HL-60 (cell line): ENCODE measurements around the gene CNMD.
"Not testable (repeated sequence)": the region's sequence is repeated elsewhere in the genome, so short reads cannot be mapped to it uniquely, and the experiment has no call there.

Experiments used
- DNase-seq, 2 experiments: peaks; one replicate each; pipeline ENCODE4 v3.0.0-alpha.2; 2010 to 2020; ENCODE audit warnings: low read depth in 1 of 2, low spot score in 1 of 2
- H3K27ac ChIP-seq: fragments of 250-450 bp; sonication (Bioruptor Pico); replicated peaks from 2 replicates; pipeline ENCODE4 v1.5.1; 2020; ENCODE audit warnings: mild to moderate bottlenecking, moderate library complexity
- H3K27me3 ChIP-seq: fragments of 250-450 bp; sonication (Bioruptor Pico); 2 replicates; pipeline ENCODE4 v1.5.1; 2021; ENCODE audit warnings: mild to moderate bottlenecking, moderate library complexity; ENCODE audit not compliant: insufficient read depth, poor library complexity, severe bottlenecking
- H3K4me3 ChIP-seq: replicated peaks from 2 replicates; pipeline ENCODE4 v1.5.1; 2011; ENCODE audit warnings: mild to moderate bottlenecking, control low read depth, low read length; ENCODE audit not compliant: insufficient read depth
- CTCF ChIP-seq: IDR thresholded peaks from one replicate; pipeline ENCODE4 v1.5.1; 2011; ENCODE audit warnings: low read length, control low read depth, inconsistent platforms; ENCODE audit not compliant: insufficient read depth
- GABPA ChIP-seq: IDR thresholded peaks from 2 replicates; pipeline ENCODE4 v1.6.1; 2012; ENCODE audit warnings: low read depth
- POLR2AphosphoS5 ChIP-seq: IDR thresholded peaks from 2 replicates; pipeline ENCODE4 v1.6.1; 2012; ENCODE audit warnings: low read depth
- REST ChIP-seq: IDR thresholded peaks from 2 replicates; pipeline ENCODE4 v1.6.1; 2012; ENCODE audit warnings: low read depth; ENCODE audit not compliant: insufficient replicate concordance
- SPI1 ChIP-seq: IDR thresholded peaks from 2 replicates; pipeline ENCODE4 v1.6.1; 2012; ENCODE audit warnings: low read depth, mild to moderate bottlenecking, borderline replicate concordance

Gene CNMD

GRCh38 chr13:52713894-52714293, 25.7 kb downstream of the CNMD start:
- DNase-seq = peak; percentile 18 to 75
- no peak for TF ChIP-seq CTCF
- peak; percentile 87 for TF ChIP-seq SPI1
- Histone ChIP-seq H3K27ac (no peak overlapping the region), H3K27me3 (no peaks in the 10 kb centered on the region), H3K4me3 (no peak overlapping the region)

GRCh38 chr13:52712385-52712784, 27.2 kb downstream of the CNMD start:
- DNase-seq = no peak
- Histone ChIP-seq H3K27me3 (no peaks in the 10 kb centered on the region), H3K4me3 (no peak overlapping the region), H3K27ac (no peak overlapping the region)
- no peak for TF ChIP-seq REST

- Histone ChIP-seq H3K27me3 (no peaks in the 10 kb centered on the region), H3K4me3 (no peak overlapping the region), H3K27ac (no peak overlapping the region)
- no peak for DNase-seq
- TF ChIP-seq POLR2AphosphoS5 = no peak
- no peak for TF ChIP-seq GABPA
Observed at GRCh38 chr13:52711286-52711685, 28.3 kb downstream of the CNMD start.

- not testable (repeated sequence) for H3K27ac ChIP-seq, H3K4me3 ChIP-seq, DNase-seq, H3K27me3 ChIP-seq
Observed at GRCh38 chr13:52708266-52708665, 31.4 kb downstream of the CNMD start.

GRCh38 chr13:52707375-52707774, 32.2 kb downstream of the CNMD start:
- H3K27me3 ChIP-seq = no peaks in the 10 kb centered on the region
- TF ChIP-seq CTCF = no peak
- no peak for TF ChIP-seq POLR2AphosphoS5
- no peak for TF ChIP-seq REST
- TF ChIP-seq SPI1 = no peak
- TF ChIP-seq GABPA = no peak
- DNase-seq = no peak
- H3K27ac ChIP-seq = no peak overlapping the region
- H3K4me3 ChIP-seq = no peak overlapping the region

GRCh38 chr13:52706081-52706480, 33.5 kb downstream of the CNMD start:
- TF ChIP-seq SPI1 (no peak), POLR2AphosphoS5 (no peak), CTCF (no peak), GABPA (no peak), REST (no peak)
- H3K27me3 ChIP-seq = no peaks in the 10 kb centered on the region
- no peak overlapping the region for H3K4me3 ChIP-seq
- no peak for DNase-seq
- no peak overlapping the region for H3K27ac ChIP-seq
